HCT116 (cell line): ENCODE data around the gene PCCA.

Experiments
- ATF3 ChIP-seq: IDR thresholded peaks from 2 replicates; pipeline ENCODE4 v1.6.1; 2012
- CBX3 ChIP-seq: IDR thresholded peaks from 2 replicates; pipeline ENCODE4 v1.6.1; 2012; ENCODE audit warnings: low read depth
- CTCF ChIP-seq, 3 experiments: fragments of 200-600 bp in 1 of 3; sonication (generic) in 1 of 3; IDR thresholded peaks in 2 of 3; conservative IDR thresholded peaks in 1 of 3; 2 replicates each; pipeline ENCODE4 v1.5.1; 2012 to 2017; ENCODE audit warnings: low read depth in 2 of 3, low read length in 2 of 3, antibody characterized with exemption in 1 of 3, borderline replicate concordance in 1 of 3, control low read depth in 1 of 3, mild to moderate bottlenecking in 1 of 3, mixed read lengths in 1 of 3, mixed run types in 1 of 3, moderate library complexity in 1 of 3; ENCODE audit not compliant: insufficient read depth in 1 of 3
- EZH2 ChIP-seq: fragments of 200-600 bp; sonication (generic); IDR thresholded peaks from 2 replicates; pipeline ENCODE4 v1.6.1; 2017; ENCODE audit warnings: antibody characterized with exemption, mixed run types
- JUND ChIP-seq: IDR thresholded peaks from 2 replicates; pipeline ENCODE4 v1.6.1; 2012
- MAX ChIP-seq: IDR thresholded peaks from 2 replicates; pipeline ENCODE4 v1.6.1; 2012
- POLR2A ChIP-seq: IDR thresholded peaks from 2 replicates; pipeline ENCODE4 v1.7.0; 2011; ENCODE audit warnings: borderline replicate concordance; ENCODE audit not compliant: insufficient read depth, insufficient read length; ENCODE audit errors: extremely low read depth
- POLR2AphosphoS5 ChIP-seq: IDR thresholded peaks from 2 replicates; pipeline ENCODE4 v1.6.1; 2011; ENCODE audit warnings: mild to moderate bottlenecking, low read depth, low read length, moderate library complexity
- RAD21 ChIP-seq: IDR thresholded peaks from 2 replicates; pipeline ENCODE4 v1.6.1; 2012; ENCODE audit warnings: low read depth, mild to moderate bottlenecking
- REST ChIP-seq: IDR thresholded peaks from 2 replicates; pipeline ENCODE4 v1.6.1; 2012; ENCODE audit warnings: low read depth
- SIN3A ChIP-seq: IDR thresholded peaks from 2 replicates; pipeline ENCODE4 v1.6.1; 2012; ENCODE audit warnings: low read depth
- SP1 ChIP-seq: IDR thresholded peaks from 2 replicates; pipeline ENCODE4 v1.6.1; 2012; ENCODE audit warnings: low read depth
- SRF ChIP-seq: IDR thresholded peaks from 2 replicates; pipeline ENCODE4 v1.6.1; 2012; ENCODE audit warnings: low read depth
- YY1 ChIP-seq: IDR thresholded peaks from 2 replicates; pipeline ENCODE4 v1.6.1; 2011; ENCODE audit warnings: low read length, low read depth, moderate library complexity, mild to moderate bottlenecking; ENCODE audit not compliant: insufficient replicate concordance; ENCODE audit errors: extremely low read depth

- TF ChIP-seq ATF3 (no peak), CTCF (IDR thresholded peaks at IDR 0.05 in 2 of 3, conservative IDR thresholded peaks at IDR 0.05 in 1 of 3; ENCODE audit: borderline replicate concordance in 1 of 3, insufficient read depth in 1 of 3, low read depth in 2 of 3, low read length in 2 of 3) (no peak), POLR2AphosphoS5 (no peak), JUND (no peak), SP1 (no peak), RAD21 (no peak), MAX (no peak), SIN3A (no peak), POLR2A (no peak), EZH2 (no peak), SRF (no peak), CBX3 (no peak), REST (no peak), YY1 (no peak)
These were observed 408.5 kb downstream of the PCCA start for GRCh38 chr13:100497389-100497788.
